Uterus (tissue), 2 donors: Measurements from ENCODE around the gene FBLN5.

ENCODE experiments used
- POLR2A ChIP-seq, 2 donors: fragments of 450-650 bp; IDR thresholded peaks; one replicate each; pipeline ENCODE4 v1.6.1; 2016; ENCODE audit warnings: antibody characterized with exemption in 2 of 2, mild to moderate bottlenecking in 1 of 2, moderate library complexity in 1 of 2
- TF ChIP-seq, protein P1 (sequence below), 4 experiments: fragments of 200-600 bp in 2 of 4; fragments of 450-650 bp in 2 of 4; sonication (generic) in 2 of 4; IDR thresholded peaks; one replicate each; pipeline ENCODE4 v1.5.1; 2016 to 2019; ENCODE audit warnings: antibody characterized with exemption in 4 of 4, mild to moderate bottlenecking in 2 of 4, moderate library complexity in 1 of 4

DNA sequence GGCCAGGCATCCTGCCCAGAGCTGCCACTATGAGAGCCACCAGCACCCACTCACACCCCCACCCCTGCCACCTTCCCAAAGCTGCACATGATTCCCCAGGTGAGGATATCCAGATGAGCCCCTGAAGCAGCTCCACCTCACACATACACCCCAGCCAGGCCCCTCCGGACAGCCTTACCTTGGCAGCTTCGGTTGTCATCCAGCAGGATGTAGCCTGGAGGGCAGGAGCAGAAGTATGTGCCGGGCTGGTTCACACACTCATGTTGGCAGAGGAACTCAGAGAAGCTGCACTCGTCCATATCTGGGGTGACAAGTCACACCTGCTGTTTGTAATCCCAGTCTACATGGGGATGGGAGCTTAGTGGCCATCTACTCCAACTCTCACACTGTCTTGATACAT, 64.7 kb downstream of the FBLN5 start:
- TF ChIP-seq, protein P1, sequence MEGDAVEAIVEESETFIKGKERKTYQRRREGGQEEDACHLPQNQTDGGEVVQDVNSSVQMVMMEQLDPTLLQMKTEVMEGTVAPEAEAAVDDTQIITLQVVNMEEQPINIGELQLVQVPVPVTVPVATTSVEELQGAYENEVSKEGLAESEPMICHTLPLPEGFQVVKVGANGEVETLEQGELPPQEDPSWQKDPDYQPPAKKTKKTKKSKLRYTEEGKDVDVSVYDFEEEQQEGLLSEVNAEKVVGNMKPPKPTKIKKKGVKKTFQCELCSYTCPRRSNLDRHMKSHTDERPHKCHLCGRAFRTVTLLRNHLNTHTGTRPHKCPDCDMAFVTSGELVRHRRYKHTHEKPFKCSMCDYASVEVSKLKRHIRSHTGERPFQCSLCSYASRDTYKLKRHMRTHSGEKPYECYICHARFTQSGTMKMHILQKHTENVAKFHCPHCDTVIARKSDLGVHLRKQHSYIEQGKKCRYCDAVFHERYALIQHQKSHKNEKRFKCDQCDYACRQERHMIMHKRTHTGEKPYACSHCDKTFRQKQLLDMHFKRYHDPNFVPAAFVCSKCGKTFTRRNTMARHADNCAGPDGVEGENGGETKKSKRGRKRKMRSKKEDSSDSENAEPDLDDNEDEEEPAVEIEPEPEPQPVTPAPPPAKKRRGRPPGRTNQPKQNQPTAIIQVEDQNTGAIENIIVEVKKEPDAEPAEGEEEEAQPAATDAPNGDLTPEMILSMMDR (IDR thresholded peaks at IDR 0.05), result no peak
- TF ChIP-seq POLR2A (IDR thresholded peaks at IDR 0.05), result no peak
